Hepatocyte (in vitro differentiated cells): Measurements from ENCODE around the gene DDO. TPM values are rescaled to one million over a fixed set of nuclear protein-coding genes. Genes with fewer than 3 reads are reported as not detected.

ENCODE experiments used
- DNase-seq: peaks from one replicate; pipeline ENCODE4 v3.0.0-alpha.2; 2016; ENCODE audit warnings: low spot score
- H2AFZ ChIP-seq: fragments of 200-600 bp; sonication (generic); 2 replicates; pipeline ENCODE4 v1.6.0; 2016; ENCODE audit warnings: antibody characterized with exemption, mild to moderate bottlenecking
- H3K27ac ChIP-seq: fragments of 200-600 bp; sonication (generic); 2 replicates; pipeline ENCODE4 v1.5.1; 2016; ENCODE audit warnings: mild to moderate bottlenecking
- H3K27me3 ChIP-seq: fragments of 200-600 bp; sonication (generic); 2 replicates; pipeline ENCODE4 v1.6.1; 2016
- H3K36me3 ChIP-seq: fragments of 200-600 bp; sonication (generic); replicated peaks from 2 replicates; pipeline ENCODE4 v1.5.1; 2016; ENCODE audit warnings: low read depth; ENCODE audit not compliant: insufficient read depth
- H3K4me1 ChIP-seq: fragments of 200-600 bp; sonication (generic); 2 replicates; pipeline ENCODE4 v1.5.1; 2016; ENCODE audit warnings: mild to moderate bottlenecking, moderate library complexity; ENCODE audit not compliant: insufficient read depth
- H3K4me2 ChIP-seq: fragments of 200-600 bp; sonication (generic); 2 replicates; pipeline ENCODE4 v1.6.0; 2016
- H3K4me3 ChIP-seq: fragments of 200-600 bp; sonication (generic); 2 replicates; pipeline ENCODE4 v1.5.1; 2016; ENCODE audit warnings: mild to moderate bottlenecking
- H3K79me2 ChIP-seq: fragments of 200-600 bp; sonication (generic); 2 replicates; pipeline ENCODE4 v1.6.0; 2017; ENCODE audit warnings: mild to moderate bottlenecking
- H3K9me2 ChIP-seq: fragments of 200-600 bp; sonication (generic); replicated peaks from 2 replicates; pipeline ENCODE4 v1.6.0; 2017; ENCODE audit warnings: mild to moderate bottlenecking; ENCODE audit not compliant: insufficient read depth
- H3K9me3 ChIP-seq: fragments of 200-600 bp; sonication (generic); 2 replicates; pipeline ENCODE4 v1.5.1; 2016; ENCODE audit warnings: low read depth, mild to moderate bottlenecking
- H4K20me1 ChIP-seq: fragments of 200-600 bp; sonication (generic); 2 replicates; pipeline ENCODE4 v1.6.0; 2016; ENCODE audit warnings: mild to moderate bottlenecking; ENCODE audit not compliant: insufficient read depth, poor library complexity, severe bottlenecking
- CTCF ChIP-seq: fragments of 200-600 bp; sonication (generic); IDR thresholded peaks from 2 replicates; pipeline ENCODE4 v1.5.1; 2016; ENCODE audit warnings: antibody characterized with exemption, mild to moderate bottlenecking; ENCODE audit not compliant: poor library complexity
- EZH2 ChIP-seq: fragments of 200-600 bp; sonication (generic); IDR thresholded peaks from 2 replicates; pipeline ENCODE4 v1.6.1; 2016; ENCODE audit warnings: antibody characterized with exemption, mild to moderate bottlenecking, borderline replicate concordance
- EZH2phosphoT487 ChIP-seq: fragments of 200-600 bp; sonication (generic); IDR thresholded peaks from one replicate; pipeline ENCODE4 v1.6.1; 2018; ENCODE audit warnings: antibody characterized with exemption, mild to moderate bottlenecking, low read depth, moderate library complexity; ENCODE audit not compliant: unreplicated experiment, severe bottlenecking
- WGBS: methylation state at CpG from one replicate; pipeline ENCODE4 v1.1.6; 2016; ENCODE audit warnings: low lambda C conversion rate; ENCODE audit errors: missing lambda C conversion rate; 5-methylcytosine and 5-hydroxymethylcytosine counted together
- polyA plus RNA-seq: library from polyadenylated mRNA; unstranded; fragments of >200 nt; fragmentation: Nextera tagmentation; extraction: Ambion mirVana; gene quantifications from 2 replicates; pipeline ENCODE4 v1.2.1, GENCODE V29; 2016
- total RNA-seq: library from RNA; depleted of rRNA; stranded (reverse); fragments of >200 nt; gene quantifications from 2 replicates; pipeline ENCODE4 v1.2.3, GENCODE V29; 2014

Gene DDO
- total and polyA plus RNA-seq, 2 experiments from 2014 or later, result 0.20 to 0.39 TPM

- Histone ChIP-seq H2AFZ (no peak overlapping the region), H3K9me2 (no peaks in the 10 kb centered on the region), H3K4me1 (peaks cover 6% of the 10 kb centered on the region), H3K27me3 (no peaks in the 10 kb centered on the region), H3K4me2 (no peak overlapping the region), H3K4me3 (no peak overlapping the region), H3K9me3 (no peaks in the 10 kb centered on the region), H4K20me1 (no peaks in the 10 kb centered on the region), H3K36me3 (no peaks in the 10 kb centered on the region), H3K27ac (no peak overlapping the region), H3K79me2 (no peaks in the 10 kb centered on the region)
- 95% methylated on average over 4 of the region's 4 CpGs for WGBS
- TF ChIP-seq CTCF (no peak), EZH2 (no peak), EZH2phosphoT487 (no peak)
- no peak for DNase-seq
These were observed 21.0 kb downstream of the DDO start for GRCh38 chr6:110394409-110394808.

- Histone ChIP-seq H3K79me2 (no peaks in the 10 kb centered on the region), H2AFZ (no peak overlapping the region), H3K36me3 (no peaks in the 10 kb centered on the region), H3K4me1 (peaks cover 6% of the 10 kb centered on the region), H3K9me3 (no peaks in the 10 kb centered on the region), H3K27me3 (no peaks in the 10 kb centered on the region), H3K9me2 (no peaks in the 10 kb centered on the region), H4K20me1 (no peaks in the 10 kb centered on the region), H3K4me3 (no peak overlapping the region), H3K4me2 (no peak overlapping the region), H3K27ac (no peak overlapping the region)
- DNase-seq, result no peak
- WGBS, result 78% methylated on average over 9 of the region's 9 CpGs
- TF ChIP-seq EZH2phosphoT487 (no peak), EZH2 (no peak), CTCF (no peak)
These were observed 22.6 kb downstream of the DDO start for GRCh38 chr6:110392727-110393126.

- no peak overlapping the region for H3K4me3 ChIP-seq
- H3K79me2 ChIP-seq, result no peaks in the 10 kb centered on the region
- H3K27me3 ChIP-seq, result no peaks in the 10 kb centered on the region
- no peak for DNase-seq
- no peak overlapping the region for H3K27ac ChIP-seq
- H3K9me2 ChIP-seq, result no peaks in the 10 kb centered on the region
- no peaks in the 10 kb centered on the region for H3K36me3 ChIP-seq
- H4K20me1 ChIP-seq, result no peaks in the 10 kb centered on the region
- no peaks in the 10 kb centered on the region for H3K9me3 ChIP-seq
- no peak overlapping the region for H2AFZ ChIP-seq
- no peak overlapping the region for H3K4me2 ChIP-seq
- no peak for TF ChIP-seq EZH2
- TF ChIP-seq EZH2phosphoT487, result no peak
- TF ChIP-seq CTCF, result no peak
- H3K4me1 ChIP-seq, result peaks cover 6% of the 10 kb centered on the region
- WGBS, result 26% methylated on average over 2 of the region's 2 CpGs
These were observed 25.0 kb downstream of the DDO start for GRCh38 chr6:110390404-110390803.
